A549 (cell line): ENCODE results near the gene DDX56. TPM values are rescaled to one million over a fixed set of nuclear protein-coding genes. Genes with fewer than 3 reads are reported as not detected.

Source experiments
- ATAC-seq, 2 experiments: fragments of 200-7000 bp in 1 of 2; fragments of >200 bp in 1 of 2; cut with Nextera tagmentation in 1 of 2; cut with Tn5 transposase in 1 of 2; 3 replicates each; pipeline versions ENCODE4 v1.8.0 to v1.9.1; 2018 to 2020; ENCODE audit warnings: mild to moderate bottlenecking in 1 of 2, moderate library complexity in 1 of 2
- CTCF ChIA-PET: fragments of 300-600 bp; sonication (Branson Sonifier 250); formaldehyde crosslinking; extraction: SDS; loops from one replicate; lab custom pipeline; 2021; ENCODE audit warnings: antibody characterized with exemption, inconsistent platforms; lab: Yijun Ruan, JAX
- POLR2A ChIA-PET: fragments of 350-600 bp; formaldehyde crosslinking; extraction: SDS; loops from one replicate; lab custom pipeline; 2021; ENCODE audit warnings: antibody characterized with exemption, inconsistent platforms; lab: Yijun Ruan, JAX
- DNase-seq, 2 experiments: peaks; one replicate each; pipeline versions ENCODE4 v3.0.0 to v3.0.0-alpha.2; 2011 to 2016; ENCODE audit warnings: low read depth in 1 of 2, low spot score in 1 of 2
- FAIRE-seq: peaks from 2 replicates; lab custom pipeline; 2011; peaks lifted over from hg19 to GRCh38; lab: Jason Lieb, UNC
- H3K27ac ChIP-seq, 2 experiments: fragments of >200 bp; sonication (Bioruptor Twin); formaldehyde crosslinking; 3 replicates each; pipeline ENCODE4 v1.5.1; 2016 to 2017
- H3K4me1 ChIP-seq: fragments of >200 bp; sonication (Bioruptor Twin); formaldehyde crosslinking; 3 replicates; pipeline ENCODE4 v1.6.1; 2016
- H3K4me2 ChIP-seq: fragments of >200 bp; sonication (Bioruptor Twin); formaldehyde crosslinking; 3 replicates; pipeline ENCODE4 v1.6.1; 2016
- H3K4me3 ChIP-seq: fragments of >200 bp; sonication (Bioruptor Twin); formaldehyde crosslinking; 3 replicates; pipeline ENCODE4 v1.5.1; 2016
- H3K9me3 ChIP-seq: fragments of >200 bp; sonication (Bioruptor Twin); formaldehyde crosslinking; 3 replicates; pipeline ENCODE4 v1.6.1; 2016
- BHLHE40 ChIP-seq: IDR thresholded peaks from 2 replicates; pipeline ENCODE4 v1.6.1; 2012; ENCODE audit warnings: low read depth, low read length, inconsistent platforms
- EHF ChIP-seq: fragments of 250-450 bp; sonication (Bioruptor Pico); IDR thresholded peaks from 2 replicates; pipeline ENCODE4 v1.5.0; 2020; ENCODE audit warnings: mild to moderate bottlenecking
- EHMT2 ChIP-seq: fragments of 200-600 bp; sonication (generic); IDR thresholded peaks from 2 replicates; pipeline ENCODE4 v1.6.1; 2016; ENCODE audit warnings: antibody characterized with exemption, low read depth, mild to moderate bottlenecking, moderate library complexity
- ESRRA ChIP-seq: fragments of 150-350 bp; IDR thresholded peaks from 2 replicates; pipeline ENCODE4 v1.6.1; 2014; ENCODE audit warnings: mild to moderate bottlenecking, low read length, borderline replicate concordance
- GATA3 ChIP-seq: IDR thresholded peaks from 2 replicates; pipeline ENCODE4 v1.6.1; 2012; ENCODE audit warnings: borderline replicate concordance
- HEYL ChIP-seq: fragments of 250-450 bp; sonication (Bioruptor Pico); IDR thresholded peaks from 2 replicates; pipeline ENCODE4 v1.8.0; 2021; ENCODE audit warnings: mild to moderate bottlenecking, moderate library complexity
- HOXA7 ChIP-seq: fragments of 250-450 bp; sonication (Bioruptor Pico); IDR thresholded peaks from 2 replicates; pipeline ENCODE4 v1.5.0; 2020; ENCODE audit warnings: mild to moderate bottlenecking, moderate library complexity
- KDM1A ChIP-seq: fragments of 200-600 bp; sonication (generic); IDR thresholded peaks from 2 replicates; pipeline ENCODE4 v1.6.1; 2016; ENCODE audit warnings: low read depth, mild to moderate bottlenecking
- MYC ChIP-seq: IDR thresholded peaks from 2 replicates; pipeline ENCODE4 v1.6.1; 2012; ENCODE audit warnings: mild to moderate bottlenecking, inconsistent platforms, low read length, improper control_type of control experiment, borderline replicate concordance
- NFE2L2 ChIP-seq: fragments of 150-350 bp; conservative IDR thresholded peaks from 2 replicates; pipeline ENCODE4 v1.6.1; 2014; ENCODE audit warnings: low read length
- POLR2AphosphoS2 ChIP-seq: conservative IDR thresholded peaks from 2 replicates; pipeline ENCODE4 v1.6.1; 2012; ENCODE audit warnings: low read length, improper control_type of control experiment, inconsistent platforms
- RAD21 ChIP-seq, 2 experiments: fragments of >200 bp in 1 of 2; sonication (Bioruptor Twin) in 1 of 2; formaldehyde crosslinking in 1 of 2; IDR thresholded peaks in 1 of 2; conservative IDR thresholded peaks in 1 of 2; 2 replicates in 1 of 2; 3 replicates in 1 of 2; pipeline ENCODE4 v1.6.1; 2012 to 2018; ENCODE audit warnings: inconsistent platforms in 1 of 2
- RARB ChIP-seq: fragments of 250-450 bp; sonication (Bioruptor Pico); IDR thresholded peaks from 2 replicates; pipeline ENCODE4 v1.8.0; 2021; ENCODE audit warnings: mild to moderate bottlenecking, moderate library complexity
- RFX5 ChIP-seq: fragments of 450-650 bp; IDR thresholded peaks from 2 replicates; pipeline ENCODE4 v1.7.1; 2014; ENCODE audit warnings: antibody characterized with exemption, mild to moderate bottlenecking, moderate library complexity
- ZC3H11A ChIP-seq: fragments of 450-650 bp; IDR thresholded peaks from 2 replicates; pipeline ENCODE4 v1.6.1; 2014; ENCODE audit warnings: antibody characterized with exemption, mild to moderate bottlenecking
- ZFP36 ChIP-seq: fragments of 450-650 bp; IDR thresholded peaks from 2 replicates; pipeline ENCODE4 v1.6.1; 2014; ENCODE audit warnings: borderline replicate concordance; ENCODE audit not compliant: partially characterized antibody
- ZNF302 ChIP-seq: fragments of 250-450 bp; sonication (Bioruptor Pico); IDR thresholded peaks from 2 replicates; pipeline ENCODE4 v1.9.0; 2021; ENCODE audit warnings: inconsistent platforms, mild to moderate bottlenecking, moderate library complexity
- WGBS: methylation state at CpG from one replicate; pipeline ENCODE4 v1.1.6; 2017; ENCODE audit errors: missing lambda C conversion rate; 5-methylcytosine and 5-hydroxymethylcytosine counted together
- polyA plus RNA-seq, 4 experiments: library from polyadenylated mRNA; depleted of rRNA in 3 of 4; stranded (reverse); fragments of >200 nt; fragmentation: RNase III in 1 of 4; extraction: RNeasy Plus Mini Kit Qiagen cat#74134 plus additional on column Dnase treatment in 1 of 4; gene quantifications; 2 replicates in 3 of 4; 3 replicates in 1 of 4; pipeline ENCODE4 v1.2.3, GENCODE V29; 2011 to 2017
- TF ChIP-seq, protein P1 (sequence below): fragments of >200 bp; sonication (Bioruptor Twin); formaldehyde crosslinking; IDR thresholded peaks from 3 replicates; pipeline ENCODE4 v1.6.1; 2016
- TF ChIP-seq, protein P2 (sequence below): fragments of 450-650 bp; IDR thresholded peaks from 2 replicates; pipeline ENCODE4 v1.6.1; 2014; ENCODE audit warnings: antibody characterized with exemption
- TF ChIP-seq, protein P3 (sequence below): IDR thresholded peaks from 2 replicates; pipeline ENCODE4 v1.6.1; 2012; ENCODE audit warnings: low read depth, borderline replicate concordance
- TF ChIP-seq, protein P4 (sequence below): fragments of >200 bp; sonication (Bioruptor Twin); formaldehyde crosslinking; IDR thresholded peaks from 2 replicates; pipeline ENCODE4 v1.6.1; 2016

Gene DDX56
- polyA plus RNA-seq, 2 of the 4 experiments (the other 2 are of a cell fraction): 96.1 to 97.7 TPM

DNA sequence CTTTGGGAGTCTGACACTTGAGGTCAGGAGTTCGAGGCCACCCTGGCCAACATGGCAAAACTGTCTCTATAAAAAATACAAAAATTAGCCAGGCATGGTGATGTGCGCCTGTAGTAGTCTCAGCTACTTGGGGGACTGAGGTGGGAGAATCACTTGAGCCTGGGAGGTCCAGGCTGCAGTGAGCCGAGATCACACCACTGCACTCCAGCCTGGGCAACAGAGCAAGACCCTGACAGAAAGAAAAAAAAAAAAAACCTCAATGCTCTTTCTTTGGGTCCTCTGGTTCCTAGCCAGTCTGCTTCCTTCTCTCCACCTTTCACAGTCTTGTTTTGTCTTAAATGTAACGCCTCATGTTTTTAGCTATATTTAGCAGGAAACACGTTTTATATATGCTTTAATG lies 42.1 kb upstream of the DDX56 start:
- ChIA-PET CTCF (interaction anchor here (0.6 to 1.4 kb wide), 3 partner anchors 9 to 57 kb away, joined by 3 to 4 read pairs (median 3); no protein-coding TSS in a partner anchor), POLR2A (no interaction called here)
- WGBS: 87% methylated on average over 5 of the region's 5 CpGs
- no peak overlapping the region for H3K4me2 ChIP-seq
- ATAC-seq: no peak
- H3K4me1 ChIP-seq: peaks cover 5% of the 10 kb centered on the region; the same call in 2 of the 3 replicates
- FAIRE-seq: no peak
- DNase-seq: no peak
- no peak overlapping the region for H3K4me3 ChIP-seq
- no peak overlapping the region for H3K27ac ChIP-seq
- no peaks in the 10 kb centered on the region for H3K9me3 ChIP-seq
- TF ChIP-seq EHF (CRISPR knock-in tag) (no peak), ZFP36 (no peak), RFX5 (no peak), NFE2L2 (no peak), ESRRA (no peak), ZNF302 (CRISPR knock-in tag) (no peak), POLR2AphosphoS2 (no peak), MYC (no peak), ZC3H11A (no peak), GATA3 (no peak), BHLHE40 (no peak)
- TF ChIP-seq, protein P1, sequence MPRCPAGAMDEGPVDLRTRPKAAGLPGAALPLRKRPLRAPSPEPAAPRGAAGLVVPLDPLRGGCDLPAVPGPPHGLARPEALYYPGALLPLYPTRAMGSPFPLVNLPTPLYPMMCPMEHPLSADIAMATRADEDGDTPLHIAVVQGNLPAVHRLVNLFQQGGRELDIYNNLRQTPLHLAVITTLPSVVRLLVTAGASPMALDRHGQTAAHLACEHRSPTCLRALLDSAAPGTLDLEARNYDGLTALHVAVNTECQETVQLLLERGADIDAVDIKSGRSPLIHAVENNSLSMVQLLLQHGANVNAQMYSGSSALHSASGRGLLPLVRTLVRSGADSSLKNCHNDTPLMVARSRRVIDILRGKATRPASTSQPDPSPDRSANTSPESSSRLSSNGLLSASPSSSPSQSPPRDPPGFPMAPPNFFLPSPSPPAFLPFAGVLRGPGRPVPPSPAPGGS: no peak
- TF ChIP-seq, protein P2, sequence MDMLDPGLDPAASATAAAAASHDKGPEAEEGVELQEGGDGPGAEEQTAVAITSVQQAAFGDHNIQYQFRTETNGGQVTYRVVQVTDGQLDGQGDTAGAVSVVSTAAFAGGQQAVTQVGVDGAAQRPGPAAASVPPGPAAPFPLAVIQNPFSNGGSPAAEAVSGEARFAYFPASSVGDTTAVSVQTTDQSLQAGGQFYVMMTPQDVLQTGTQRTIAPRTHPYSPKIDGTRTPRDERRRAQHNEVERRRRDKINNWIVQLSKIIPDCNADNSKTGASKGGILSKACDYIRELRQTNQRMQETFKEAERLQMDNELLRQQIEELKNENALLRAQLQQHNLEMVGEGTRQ: no peak
- TF ChIP-seq, protein P3, sequence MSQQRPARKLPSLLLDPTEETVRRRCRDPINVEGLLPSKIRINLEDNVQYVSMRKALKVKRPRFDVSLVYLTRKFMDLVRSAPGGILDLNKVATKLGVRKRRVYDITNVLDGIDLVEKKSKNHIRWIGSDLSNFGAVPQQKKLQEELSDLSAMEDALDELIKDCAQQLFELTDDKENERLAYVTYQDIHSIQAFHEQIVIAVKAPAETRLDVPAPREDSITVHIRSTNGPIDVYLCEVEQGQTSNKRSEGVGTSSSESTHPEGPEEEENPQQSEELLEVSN: no peak

DNA sequence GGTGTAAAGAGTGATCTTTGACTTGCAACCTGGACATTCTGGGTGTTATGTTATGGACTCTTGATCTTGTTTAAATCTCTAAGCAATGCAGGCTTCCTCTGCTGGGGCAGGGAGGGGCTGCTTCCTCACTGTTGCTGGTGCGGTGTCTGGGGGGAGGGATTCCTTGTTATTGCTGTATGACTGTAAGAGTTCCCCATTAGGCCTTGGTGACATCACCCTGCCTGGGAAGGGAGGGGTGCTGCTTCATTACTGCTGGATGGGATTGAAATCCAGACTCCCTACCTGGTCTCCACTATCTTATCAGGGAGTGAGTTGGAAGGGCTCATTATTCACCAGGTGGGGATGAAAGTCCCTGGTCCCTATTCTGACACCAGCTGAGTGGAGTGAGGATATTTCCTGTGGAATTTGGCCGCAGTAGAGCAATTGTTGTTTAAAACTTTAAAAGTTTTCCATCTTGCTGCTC lies 41.5 kb upstream of the DDX56 start:
- no peak for TF ChIP-seq RARB (CRISPR knock-in tag)
- TF ChIP-seq ZFP36: no peak
- no peak for TF ChIP-seq KDM1A
- TF ChIP-seq, all 56 proteins: peak for 0
- FAIRE-seq (no peak), DNase-seq (no peak), ATAC-seq (no peak)
- H3K4me1 ChIP-seq: peaks cover 5% of the 10 kb centered on the region; the same call in 2 of the 3 replicates
- no peak overlapping the region for H3K27ac ChIP-seq
- no peaks in the 10 kb centered on the region for H3K9me3 ChIP-seq
- CTCF ChIA-PET: no interaction called here
- no peak overlapping the region for H3K4me3 ChIP-seq
- POLR2A ChIA-PET: no interaction called here
- 86% methylated on average over 2 of the region's 2 CpGs for WGBS
- H3K4me2 ChIP-seq: no peak overlapping the region

DNA sequence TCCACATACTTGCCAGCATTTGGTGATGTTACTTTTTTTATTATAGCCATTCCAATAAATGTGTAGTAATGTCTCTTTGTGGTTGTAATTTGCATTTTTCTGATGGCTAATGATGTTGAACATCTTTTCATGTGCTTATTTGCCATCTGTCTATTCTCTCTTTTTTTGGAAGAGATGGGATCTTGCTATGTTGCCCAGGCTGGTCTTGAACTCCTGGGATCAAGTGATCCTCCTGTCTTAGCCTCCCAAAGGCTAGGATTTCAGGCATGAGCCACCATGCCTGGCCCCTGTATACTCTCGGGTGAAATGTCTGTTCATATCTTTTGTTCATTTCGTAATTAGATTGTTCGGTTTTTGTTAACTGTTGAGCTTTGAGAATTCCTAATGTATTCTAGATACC lies 36.1 kb upstream of the DDX56 start:
- no peak overlapping the region for H3K4me2 ChIP-seq
- 91% methylated on average over 3 of the region's 3 CpGs for WGBS
- ChIA-PET CTCF (interaction anchor here (0.6 to 0.9 kb wide), 2 partner anchors 22 to 390 kb away, joined by 4 read pairs; no protein-coding TSS in a partner anchor), POLR2A (no interaction called here)
- DNase-seq (no peak), ATAC-seq (no peak), FAIRE-seq (no peak)
- H3K4me1 ChIP-seq: peaks cover 26% of the 10 kb centered on the region
- H3K27ac ChIP-seq: no peak overlapping the region
- H3K9me3 ChIP-seq: no peaks in the 10 kb centered on the region
- TF ChIP-seq HEYL (CRISPR knock-in tag): no peak
- TF ChIP-seq EHMT2: no peak
- TF ChIP-seq, protein P1: no peak
- TF ChIP-seq, protein P4, sequence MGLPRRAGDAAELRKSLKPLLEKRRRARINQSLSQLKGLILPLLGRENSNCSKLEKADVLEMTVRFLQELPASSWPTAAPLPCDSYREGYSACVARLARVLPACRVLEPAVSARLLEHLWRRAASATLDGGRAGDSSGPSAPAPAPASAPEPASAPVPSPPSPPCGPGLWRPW: no peak
- TF ChIP-seq HOXA7 (CRISPR knock-in tag): no peak
- no peak for TF ChIP-seq RAD21 (conservative IDR thresholded peaks at IDR 0.05 in 1 of 2, IDR thresholded peaks at IDR 0.05 in 1 of 2)
- TF ChIP-seq MYC: no peak
- H3K4me3 ChIP-seq: no peak overlapping the region
